ENCODE results near the gene TM4SF1.
"Not testable (repeated sequence)": the region's sequence is repeated elsewhere in the genome, so short reads cannot be mapped to it uniquely, and the experiment has no call there.

TM4SF1 gene

GRCh38 chr3:149340310-149340933, 37.0 kb downstream of the TM4SF1 start:
- DNase-seq, result no peak

GRCh38 chr3:149339931-149340309, 37.5 kb downstream of the TM4SF1 start:
- DNase-seq, result no peak

DNA sequence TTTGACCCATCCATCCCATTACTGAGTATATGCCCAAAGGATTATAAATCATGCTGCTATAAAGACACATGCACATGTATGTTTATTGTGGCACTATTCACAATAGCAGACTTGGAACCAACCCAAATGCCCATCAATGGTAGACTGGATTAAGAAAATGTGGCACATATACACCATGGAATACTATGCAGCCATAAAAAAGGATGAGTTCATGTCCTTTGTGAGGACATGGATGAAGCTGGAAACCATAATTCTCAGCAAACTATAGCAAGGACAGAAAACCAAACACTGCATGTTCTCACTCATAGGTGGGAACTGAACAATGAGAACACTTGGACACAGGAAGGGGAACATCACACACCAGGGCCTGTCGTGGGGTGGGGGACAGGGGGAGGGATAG, 40.0 kb downstream of the TM4SF1 start:
- not testable (repeated sequence) for DNase-seq

DNA sequence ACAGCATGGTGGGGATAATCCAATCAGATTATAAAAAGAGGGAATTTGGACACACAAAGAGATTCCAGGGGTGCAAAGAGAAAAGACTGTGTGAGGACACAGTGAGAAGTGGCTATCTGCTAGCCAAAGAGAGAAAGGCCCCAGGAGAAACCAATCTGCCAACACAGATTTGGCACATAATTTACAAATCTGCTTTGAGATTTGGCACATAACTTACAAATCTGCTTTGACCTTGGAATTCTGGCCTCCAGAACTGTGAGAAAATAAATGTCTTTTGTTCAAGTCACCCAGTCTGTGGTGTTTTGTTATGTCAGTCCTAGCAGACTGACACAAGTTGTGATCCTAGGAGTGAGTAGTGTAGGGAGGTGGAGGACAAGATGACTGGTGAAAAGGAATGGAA, 40.5 kb downstream of the TM4SF1 start:
- no peak for DNase-seq

- DNase-seq, result no peak
Observed at GRCh38 chr3:149333176-149333859, 44.1 kb downstream of the TM4SF1 start, which contains the start of gene TM4SF18. TSS of gene TM4SF18 (minus strand) at chr3:149333636. CDS start at chr3:149333382, 254 bp downstream.

GRCh38 chr3:149332771-149333170, 44.7 kb downstream of the TM4SF1 start:
- no peak for DNase-seq

DNA sequence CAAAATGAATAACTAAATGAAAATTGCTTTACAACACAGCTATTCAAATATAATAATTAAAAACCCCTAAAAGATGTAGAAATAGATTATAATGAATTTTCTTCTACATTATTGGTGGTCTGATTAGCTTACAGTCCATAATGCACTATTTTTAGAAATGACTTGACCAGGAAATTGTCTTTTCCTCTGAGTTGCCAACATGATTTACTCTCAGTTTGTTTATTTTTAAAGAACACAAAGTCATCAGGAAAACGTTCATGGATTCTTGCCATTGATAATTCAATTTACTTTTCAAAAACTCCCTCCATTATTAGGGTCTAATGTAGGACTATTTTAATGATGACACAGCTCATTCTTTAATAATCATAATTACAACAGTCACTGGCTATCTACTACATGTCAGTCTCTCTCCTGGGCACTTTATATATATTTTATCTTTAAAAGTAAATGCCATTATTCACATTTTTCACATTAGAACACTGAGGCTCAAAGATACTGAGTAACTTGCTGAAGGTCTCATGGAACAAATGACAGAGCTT, 45.2 kb downstream of the TM4SF1 start:
- DNase-seq, result no peak

DNA sequence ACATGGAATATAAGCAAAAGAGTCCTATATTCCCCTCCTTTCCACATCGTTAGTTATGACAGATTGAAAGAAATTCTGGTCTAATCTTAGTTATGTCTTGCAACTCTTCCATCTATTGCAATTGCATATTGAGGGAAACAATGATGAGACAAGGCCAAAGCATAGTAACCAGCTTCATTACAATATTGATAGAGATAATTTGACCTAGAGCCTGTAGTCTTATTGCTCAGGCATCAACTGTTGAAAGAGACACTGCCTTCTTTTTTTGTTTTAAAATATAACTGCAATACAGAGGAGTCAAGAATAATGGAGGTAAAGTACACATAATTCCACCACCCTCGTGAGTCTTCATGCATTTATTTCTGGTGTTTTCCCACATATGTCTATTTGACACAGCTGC, 46.1 kb downstream of the TM4SF1 start:
- no peak for DNase-seq

DNA sequence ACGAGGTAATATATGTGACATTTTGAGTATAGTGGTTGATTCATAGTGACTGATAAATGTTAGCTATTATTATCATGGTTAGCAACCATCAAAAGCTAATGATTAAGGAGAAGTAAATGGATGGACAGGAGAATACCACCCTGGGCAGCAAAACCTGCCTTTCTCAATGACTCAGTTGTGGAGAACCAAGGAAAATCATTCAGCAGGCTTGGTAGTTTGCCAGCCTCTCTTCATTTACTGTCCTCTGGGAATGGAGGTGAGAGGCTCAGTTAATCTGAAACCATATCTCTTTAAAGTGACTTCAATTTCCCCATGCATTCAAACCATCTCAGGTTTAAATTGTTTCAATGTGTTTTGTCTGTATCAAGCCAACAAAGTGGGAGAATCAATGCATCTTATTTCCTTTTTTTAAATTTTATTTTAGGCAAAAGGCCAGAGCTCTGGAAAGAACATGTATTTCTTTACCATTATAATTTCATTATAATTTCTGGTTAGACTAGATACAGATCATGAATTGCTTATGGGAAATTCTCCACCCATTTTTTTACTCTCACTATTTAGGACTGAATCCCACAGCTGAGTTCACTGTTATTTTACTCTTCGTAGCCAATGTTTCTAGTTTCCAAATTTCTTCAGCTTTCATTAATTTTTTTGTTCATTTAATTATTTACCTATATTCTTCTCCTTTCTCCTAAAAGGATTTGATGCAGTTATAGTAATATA, 46.7 kb downstream of the TM4SF1 start:
- no peak for DNase-seq

DNA sequence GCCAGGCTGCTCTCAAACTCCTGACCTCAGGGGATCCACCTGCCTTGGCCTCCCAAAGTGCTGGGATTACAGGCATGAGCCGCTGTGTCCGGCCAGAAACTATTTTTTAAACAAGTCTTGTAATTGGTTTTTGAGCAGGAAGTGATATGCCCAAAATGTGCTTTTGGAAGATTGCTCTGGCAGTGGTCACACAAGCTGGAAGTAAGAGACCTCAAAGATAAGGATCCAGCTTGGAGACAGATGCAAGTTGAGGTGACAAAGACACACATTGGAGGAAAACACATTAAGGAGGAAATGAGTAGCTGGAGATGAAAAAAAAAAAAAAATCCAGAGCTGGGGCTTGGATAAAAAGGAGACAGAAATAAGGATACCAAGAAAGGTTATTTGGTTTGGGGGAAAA, 50.3 kb downstream of the TM4SF1 start:
- no peak for DNase-seq

DNA sequence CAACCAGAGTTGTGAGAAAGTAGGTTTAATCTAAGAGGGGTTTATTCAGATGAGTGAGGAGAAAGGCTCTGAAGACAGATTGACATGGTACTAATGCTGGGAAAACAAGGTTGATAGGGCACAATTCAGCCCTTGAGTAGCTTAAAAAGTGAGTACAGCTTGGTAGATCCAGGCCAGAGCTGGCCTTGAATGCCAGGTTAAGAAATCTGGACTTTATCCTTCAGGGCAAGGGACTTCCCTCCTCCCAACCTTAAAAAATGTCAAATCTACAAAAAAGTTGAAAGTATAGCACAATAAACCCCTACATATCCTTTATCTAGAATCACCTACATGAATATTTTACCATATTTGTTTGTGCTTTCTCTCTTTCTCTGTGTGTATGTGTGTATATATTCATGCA, 51.9 kb downstream of the TM4SF1 start:
- no peak for DNase-seq

GRCh38 chr3:149324332-149324731, 53.1 kb downstream of the TM4SF1 start:
- no peak for DNase-seq

- no peak for DNase-seq
Observed at GRCh38 chr3:149321640-149322039, 55.8 kb downstream of the TM4SF1 start.

DNA sequence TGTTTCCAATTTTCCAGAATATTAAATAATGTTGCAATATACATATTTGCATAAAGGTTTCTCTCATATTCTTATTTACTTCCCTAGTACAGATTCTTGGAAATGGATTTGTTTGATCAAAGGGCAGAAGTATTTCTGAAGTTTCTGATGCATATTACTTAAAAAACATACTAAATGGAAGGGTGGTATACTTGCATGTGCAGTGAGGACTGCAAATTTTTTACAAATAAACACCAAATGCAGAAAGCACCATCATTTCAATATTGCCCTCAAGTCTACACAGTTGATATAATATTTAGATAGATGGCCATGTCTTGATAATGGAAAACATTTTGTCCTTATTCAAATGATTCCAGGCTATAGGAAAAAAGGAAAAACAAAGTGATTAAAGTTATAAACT, 56.3 kb downstream of the TM4SF1 start:
- no peak for DNase-seq

GRCh38 chr3:149319750-149320149, 57.7 kb downstream of the TM4SF1 start:
- no peak for DNase-seq

All from activated CD4-positive, alpha-beta T cell treated with anti-CD3 and anti-CD28 coated beads, Interleukin-2, amount 50 U/mL, for 48 hours (primary cell).